ENCODE measurements around the gene SPATA6. TPM values are rescaled to one million over a fixed set of nuclear protein-coding genes. Genes with fewer than 3 reads are reported as not detected.

SPATA6 gene
- total RNA-seq, 1 experiment from 2014 or later: 2.7 TPM

GRCh38 chr1:48391926-48392325, 80.1 kb downstream of the SPATA6 start:
- no TSS peak for BruUV-seq (replicated peaks)
- Histone ChIP-seq H3K27ac (ENCODE audit: low read depth, low read length, poor library complexity, severe bottlenecking) (no peak overlapping the region), H3K4me1 (ENCODE audit: insufficient read depth, low read length, poor library complexity, severe bottlenecking) (no peaks in the 10 kb centered on the region), H3K9me3 (ENCODE audit: low read depth, low read length, poor library complexity, severe bottlenecking) (no peaks in the 10 kb centered on the region), H3K27me3 (replicated peaks; ENCODE audit: insufficient read depth, low read depth, low read length, poor library complexity) (no peaks in the 10 kb centered on the region), H3K36me3 (ENCODE audit: insufficient read depth, low read length, poor library complexity, severe bottlenecking) (no peaks in the 10 kb centered on the region), H3K4me3 (ENCODE audit: low read depth, low read length, poor library complexity, severe bottlenecking) (no peak overlapping the region)
- ChIA-PET POLR2A (ENCODE audit: low non-redundant PET) (no interaction called here), CTCF (no interaction called here)
- intact Hi-C loops (cut with micrococcal nuclease; ENCODE audit: unreplicated experiment): no loop called here
- DNase-seq (ENCODE audit: low spot score): no peak
- no peak for TF ChIP-seq EZH2 (IDR thresholded peaks at IDR 0.05; ENCODE audit: borderline replicate concordance, low read depth, low read length, poor library complexity, severe bottlenecking)
- TF ChIP-seq CTCF (conservative IDR thresholded peaks at IDR 0.05; ENCODE audit: low read depth, low read length): no peak

- Histone ChIP-seq H3K27ac (ENCODE audit: low read depth, low read length, poor library complexity, severe bottlenecking) (no peak overlapping the region), H3K36me3 (ENCODE audit: insufficient read depth, low read length, poor library complexity, severe bottlenecking) (no peaks in the 10 kb centered on the region), H3K9me3 (ENCODE audit: low read depth, low read length, poor library complexity, severe bottlenecking) (no peaks in the 10 kb centered on the region), H3K4me3 (ENCODE audit: low read depth, low read length, poor library complexity, severe bottlenecking) (no peak overlapping the region), H3K4me1 (ENCODE audit: insufficient read depth, low read length, poor library complexity, severe bottlenecking) (no peaks in the 10 kb centered on the region), H3K27me3 (replicated peaks; ENCODE audit: insufficient read depth, low read depth, low read length, poor library complexity) (no peaks in the 10 kb centered on the region)
- CTCF ChIA-PET: no interaction called here
- POLR2A ChIA-PET (ENCODE audit: low non-redundant PET): no interaction called here
- intact Hi-C loops (cut with micrococcal nuclease; ENCODE audit: unreplicated experiment): no loop called here
- no peak for DNase-seq (ENCODE audit: low spot score)
- no TSS peak for BruUV-seq (replicated peaks)
- TF ChIP-seq CTCF (conservative IDR thresholded peaks at IDR 0.05; ENCODE audit: low read depth, low read length) (no peak), EZH2 (IDR thresholded peaks at IDR 0.05; ENCODE audit: borderline replicate concordance, low read depth, low read length, poor library complexity, severe bottlenecking) (no peak)
These were observed 84.6 kb downstream of the SPATA6 start for GRCh38 chr1:48387409-48387808.

GRCh38 chr1:48374785-48375184, 97.2 kb downstream of the SPATA6 start:
- ChIA-PET CTCF (no interaction called here), POLR2A (ENCODE audit: low non-redundant PET) (no interaction called here)
- intact Hi-C loops (cut with micrococcal nuclease; ENCODE audit: unreplicated experiment): no loop called here
- Histone ChIP-seq H3K9me3 (ENCODE audit: low read depth, low read length, poor library complexity, severe bottlenecking) (no peaks in the 10 kb centered on the region), H3K27me3 (replicated peaks; ENCODE audit: insufficient read depth, low read depth, low read length, poor library complexity) (no peaks in the 10 kb centered on the region), H3K4me3 (ENCODE audit: low read depth, low read length, poor library complexity, severe bottlenecking) (no peak overlapping the region), H3K4me1 (ENCODE audit: insufficient read depth, low read length, poor library complexity, severe bottlenecking) (no peaks in the 10 kb centered on the region), H3K27ac (ENCODE audit: low read depth, low read length, poor library complexity, severe bottlenecking) (no peak overlapping the region), H3K36me3 (ENCODE audit: insufficient read depth, low read length, poor library complexity, severe bottlenecking) (no peaks in the 10 kb centered on the region)
- BruUV-seq (replicated peaks): no TSS peak
- no peak for DNase-seq (ENCODE audit: low spot score)
- no peak for TF ChIP-seq CTCF (conservative IDR thresholded peaks at IDR 0.05; ENCODE audit: low read depth, low read length)
- no peak for TF ChIP-seq EZH2 (IDR thresholded peaks at IDR 0.05; ENCODE audit: borderline replicate concordance, low read depth, low read length, poor library complexity, severe bottlenecking)
